HT-29 (cell line): ENCODE measurements around the gene SLFN5. TPM values are rescaled to one million over a fixed set of nuclear protein-coding genes. Genes with fewer than 3 reads are reported as not detected.
"Not testable (repeated sequence)": the region's sequence is repeated elsewhere in the genome, so short reads cannot be mapped to it uniquely, and the experiment has no call there.

ENCODE experiments used
- DNase-seq: peaks from one replicate; pipeline ENCODE4 v3.0.0-alpha.2; 2015; ENCODE audit warnings: low spot score
- total RNA-seq: library from RNA; depleted of rRNA; stranded (reverse); fragments of >200 nt; shearing (Covaris generic); gene quantifications from 2 replicates; pipeline ENCODE4 v1.2.3, GENCODE V29; 2014; rRNA removed

The SLFN5 gene
- 2.0 and 3.8 TPM in 2 replicates for total RNA-seq

DNA sequence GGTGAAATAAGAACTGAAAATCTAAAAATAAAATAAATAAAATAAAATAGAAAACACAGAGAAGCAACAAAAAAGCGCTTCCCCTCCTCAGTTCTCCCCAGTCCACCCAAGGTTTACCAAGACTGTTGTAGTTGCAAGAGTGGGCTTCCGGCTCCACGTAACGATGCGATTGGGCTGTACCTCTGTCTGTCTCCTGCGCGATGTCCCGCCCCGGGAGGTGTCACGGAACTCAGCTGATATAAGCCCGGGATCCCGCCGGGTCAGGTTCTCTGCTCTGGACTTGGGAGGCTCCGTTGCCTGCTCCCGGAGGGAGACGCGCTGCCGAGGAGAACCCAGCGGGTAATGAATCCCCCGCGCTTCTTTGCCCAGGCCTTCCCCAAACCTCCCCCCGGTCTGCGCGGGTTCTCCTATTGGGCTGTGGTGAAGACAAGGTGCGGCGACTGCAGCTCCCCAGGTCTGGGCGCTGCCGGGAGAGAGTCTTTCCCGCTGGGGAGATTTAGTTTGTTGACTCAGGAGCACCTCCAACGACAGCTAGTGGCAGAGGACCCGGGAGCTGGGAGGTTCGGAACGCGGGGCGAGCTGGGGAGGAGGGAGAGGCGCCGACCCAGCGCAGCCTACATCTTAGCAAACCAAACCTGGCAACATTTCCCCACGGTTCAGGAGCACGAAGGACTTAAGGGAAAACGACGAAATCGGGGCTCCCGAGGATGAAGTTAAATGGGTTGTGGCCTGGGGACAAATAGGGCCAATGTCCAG lies at the start of gene SLFN5:
TSS of gene SLFN5 (plus strand) at position 268 of the 756 bp plus-strand sequence. CDS start 15,619 bp downstream, outside the sequence.
- DNase-seq = peak; percentile 94

- not testable (repeated sequence) for DNase-seq
These were observed 48.9 kb upstream of the SLFN5 start, which contains the start of gene SLC35G3 for GRCh38 chr17:35194001-35194400. SLC35G3 (minus strand) TSS chr17:35194393; CDS start chr17:35194307, 86 bp downstream.

- DNase-seq = not testable (repeated sequence)
These were observed 47.8 kb upstream of the SLFN5 start for GRCh38 chr17:35195062-35195461.

- DNase-seq = not testable (repeated sequence)
These were observed 40.3 kb upstream of the SLFN5 start for GRCh38 chr17:35202582-35202981.

GRCh38 chr17:35210741-35211140 lies 32.1 kb upstream of the SLFN5 start:
- DNase-seq = no peak

- DNase-seq = no peak
These were observed 30.2 kb upstream of the SLFN5 start for GRCh38 chr17:35212668-35213067.

- DNase-seq = no peak
These were observed 29.4 kb upstream of the SLFN5 start for GRCh38 chr17:35213412-35213940.

- DNase-seq = no peak
These were observed 28.7 kb upstream of the SLFN5 start for GRCh38 chr17:35214192-35214591.

GRCh38 chr17:35214631-35215273 lies 28.1 kb upstream of the SLFN5 start:
- no peak for DNase-seq

DNA sequence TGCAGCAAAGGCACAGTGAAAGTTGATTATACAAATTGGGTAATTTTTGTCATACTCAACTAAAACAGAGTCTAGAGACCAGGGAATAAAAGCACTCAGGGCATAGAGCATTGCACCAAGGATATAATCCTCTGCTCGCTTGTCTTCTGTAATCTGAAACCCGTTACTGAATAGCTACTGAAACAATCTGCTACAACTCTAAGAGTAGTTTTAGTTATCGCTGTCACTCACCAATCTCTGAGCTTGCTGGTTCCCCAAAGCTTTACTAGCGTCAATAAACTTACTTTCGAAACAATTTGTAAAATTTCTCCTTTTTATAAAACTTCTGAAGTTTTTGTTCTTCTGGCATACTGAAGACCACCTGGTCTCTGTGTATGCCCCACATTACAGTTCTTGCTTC lies 25.8 kb upstream of the SLFN5 start:
- no peak for DNase-seq

DNA sequence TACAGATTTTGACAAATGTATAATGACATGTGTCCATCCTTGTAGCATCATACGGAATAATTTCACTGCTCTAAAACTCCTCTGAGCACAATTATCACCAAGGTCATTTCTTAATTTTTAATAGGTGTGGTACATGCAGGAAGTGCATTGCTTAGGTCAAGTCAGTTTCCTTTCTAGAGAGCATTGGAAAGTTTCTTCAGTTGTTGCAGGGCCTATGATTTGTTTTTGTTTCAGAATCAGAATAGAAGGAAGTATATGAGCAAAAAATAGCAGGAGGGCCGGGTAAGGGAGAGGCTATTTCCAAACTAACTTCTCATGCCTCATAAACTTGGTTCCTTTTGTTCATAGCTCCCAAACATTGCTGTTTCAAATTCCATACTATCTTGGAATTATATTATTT lies 24.0 kb upstream of the SLFN5 start:
- no peak for DNase-seq

DNA sequence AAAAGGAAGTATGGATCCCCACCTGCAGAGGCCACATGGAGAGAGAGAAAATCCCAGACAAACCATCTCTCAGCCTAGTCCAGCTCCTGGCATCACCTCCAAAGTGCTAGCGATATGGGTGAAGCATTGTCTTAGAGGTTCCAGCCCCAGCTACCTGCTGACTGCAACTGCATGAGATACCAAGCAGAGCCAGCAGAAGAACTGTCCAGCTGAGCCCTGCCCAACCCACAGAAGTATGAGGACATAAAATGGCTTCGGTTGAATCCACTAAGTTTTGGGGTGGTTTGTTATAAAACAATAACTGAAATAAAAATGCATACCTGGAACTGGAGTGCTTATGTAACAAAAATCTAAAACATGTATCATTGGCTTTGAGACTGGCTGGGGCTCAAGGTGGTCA lies 20.4 kb upstream of the SLFN5 start:
- no peak for DNase-seq

GRCh38 chr17:35224436-35224835 lies 18.4 kb upstream of the SLFN5 start:
- no peak for DNase-seq

DNA sequence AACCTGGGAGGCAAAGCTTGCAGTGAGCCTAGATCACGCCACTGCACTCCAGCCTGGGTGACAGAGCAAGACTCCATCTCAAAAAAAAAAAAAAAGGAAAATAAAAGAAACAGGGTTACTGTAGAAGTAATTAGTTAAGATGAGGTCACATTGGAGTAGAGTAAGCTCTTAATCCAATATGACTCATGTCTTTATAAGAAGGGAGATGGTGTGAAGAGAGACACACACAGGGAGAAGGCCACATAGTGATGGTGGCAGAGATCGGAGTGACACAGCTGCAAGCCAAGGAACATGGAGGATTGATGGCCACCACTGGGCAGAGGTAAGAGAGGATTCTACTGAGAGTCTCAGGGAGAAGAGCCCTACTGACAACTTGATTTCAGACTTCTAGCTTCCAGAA lies 15.3 kb upstream of the SLFN5 start:
- no peak for DNase-seq

- DNase-seq = no peak
These were observed 13.2 kb upstream of the SLFN5 start for GRCh38 chr17:35229638-35230037.

DNA sequence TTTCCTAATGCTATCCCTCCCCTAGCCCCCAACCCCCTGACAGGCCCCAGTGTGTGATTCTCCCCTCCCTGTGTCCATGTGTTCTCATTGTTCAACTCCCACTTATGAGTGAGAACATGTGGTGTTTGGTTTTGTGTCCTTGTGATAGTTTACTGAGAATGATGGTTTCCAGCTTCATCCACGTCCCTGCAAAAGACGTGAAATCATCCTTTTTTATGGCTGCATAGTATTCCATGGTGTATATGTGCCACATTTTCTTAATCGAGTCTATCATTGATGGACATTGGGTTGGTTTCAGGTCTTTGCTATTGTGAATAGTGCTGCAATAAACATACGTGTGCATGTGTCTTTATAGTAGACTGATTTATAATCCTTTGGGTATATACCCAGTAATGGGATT lies 8.6 kb upstream of the SLFN5 start:
- not testable (repeated sequence) for DNase-seq

- DNase-seq = no peak
These were observed 7.6 kb upstream of the SLFN5 start for GRCh38 chr17:35235289-35235688.

DNA sequence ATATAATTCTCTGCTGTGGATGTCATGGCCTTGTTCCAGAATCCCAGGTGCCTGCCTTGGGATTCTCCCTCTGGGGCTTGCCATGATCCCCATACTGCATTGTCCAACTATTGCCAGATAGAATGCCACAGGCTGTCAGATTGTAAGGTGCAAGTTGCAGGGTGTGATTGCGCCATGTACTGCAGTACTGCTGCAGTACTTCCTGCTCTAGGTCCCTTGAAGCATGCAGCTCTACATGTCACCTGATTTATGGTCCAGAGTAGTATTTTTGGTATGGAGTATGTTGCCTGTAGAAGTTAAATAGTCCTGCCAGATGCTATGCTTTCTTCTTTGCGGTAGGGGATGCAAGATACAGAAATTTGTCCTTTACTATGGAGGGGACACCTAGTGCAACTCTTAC lies 7.0 kb upstream of the SLFN5 start:
- DNase-seq = no peak

- DNase-seq = no peak
These were observed 6.1 kb upstream of the SLFN5 start for GRCh38 chr17:35236821-35237220.

- DNase-seq = no peak
These were observed 4.1 kb upstream of the SLFN5 start for GRCh38 chr17:35238821-35239220.

GRCh38 chr17:35239823-35240222 lies 3.0 kb upstream of the SLFN5 start:
- no peak for DNase-seq

GRCh38 chr17:35240861-35241260 lies 2.0 kb upstream of the SLFN5 start:
- no peak for DNase-seq

- DNase-seq = no peak
These were observed 1.4 kb upstream of the SLFN5 start for GRCh38 chr17:35241520-35241919.
